GM12864 (cell line): ENCODE results near the gene YAE1.

Experiments used
- DNase-seq: peaks from one replicate; pipeline ENCODE4 v3.0.0-alpha.2; 2011; ENCODE audit warnings: low read depth
- H3K4me3 ChIP-seq: 2 replicates; pipeline ENCODE4 v1.5.1; 2011; ENCODE audit warnings: mild to moderate bottlenecking, low read depth, low read length, control low read depth
- CTCF ChIP-seq: IDR thresholded peaks from 2 replicates; pipeline ENCODE4 v1.5.1; 2011; ENCODE audit warnings: low read depth, mild to moderate bottlenecking, moderate library complexity, low read length, control low read depth, inconsistent platforms; ENCODE audit errors: missing control alignments

YAE1 gene, protein sequence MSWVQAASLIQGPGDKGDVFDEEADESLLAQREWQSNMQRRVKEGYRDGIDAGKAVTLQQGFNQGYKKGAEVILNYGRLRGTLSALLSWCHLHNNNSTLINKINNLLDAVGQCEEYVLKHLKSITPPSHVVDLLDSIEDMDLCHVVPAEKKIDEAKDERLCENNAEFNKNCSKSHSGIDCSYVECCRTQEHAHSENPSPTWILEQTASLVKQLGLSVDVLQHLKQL

GRCh38 chr7:39566023-39566921 is at the start of gene YAE1:
Gene YAE1 (plus strand): TSS chr7:39566404. CDS start chr7:39566419, 15 bp downstream.
- no peak for TF ChIP-seq CTCF
- H3K4me3 ChIP-seq: peak within 1 kb of the TSS; percentile 57
- DNase-seq: peak; percentile 57

DNA sequence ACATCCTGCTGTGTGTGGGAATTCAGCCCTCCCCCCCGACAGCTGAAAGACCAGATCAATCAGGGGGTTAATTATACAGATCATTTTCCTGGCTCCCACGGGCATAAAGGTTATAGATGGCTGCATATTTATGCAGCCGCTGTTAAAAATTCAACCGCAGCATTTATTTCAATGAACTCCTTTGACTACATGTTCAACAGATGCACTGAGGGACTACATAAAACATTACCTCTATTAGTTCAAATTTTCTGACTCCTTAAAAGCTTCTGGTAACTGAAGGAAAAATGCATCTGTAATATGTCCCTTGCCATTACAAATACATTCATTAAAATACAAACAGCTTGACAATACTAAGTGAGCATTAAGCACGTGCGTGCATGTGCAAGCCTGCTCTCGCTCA is 49.7 kb upstream of the YAE1 start:
- no peak overlapping the region for H3K4me3 ChIP-seq
- DNase-seq: no peak
- TF ChIP-seq CTCF: no peak

- TF ChIP-seq CTCF: no peak
- H3K4me3 ChIP-seq: no peak overlapping the region
- DNase-seq: no peak
Observed at GRCh38 chr7:39517240-39517639, 49.0 kb upstream of the YAE1 start.

GRCh38 chr7:39525926-39526325 is 40.3 kb upstream of the YAE1 start:
- TF ChIP-seq CTCF: no peak
- no peak for DNase-seq

GRCh38 chr7:39526666-39527065 is 39.5 kb upstream of the YAE1 start:
- no peak overlapping the region for H3K4me3 ChIP-seq
- no peak for DNase-seq
- TF ChIP-seq CTCF: no peak

More at GRCh38 chr7:39525926-39526325, 40.3 kb upstream of the YAE1 start:
- no peak overlapping the region for H3K4me3 ChIP-seq

- no peak for TF ChIP-seq CTCF
- no peak for DNase-seq
- no peak overlapping the region for H3K4me3 ChIP-seq
Observed at GRCh38 chr7:39527296-39527695, 38.9 kb upstream of the YAE1 start.
